A673 (cell line): ENCODE measurements around the gene SLC39A9. TPM values are rescaled to one million over a fixed set of nuclear protein-coding genes. Genes with fewer than 3 reads are reported as not detected.

Source experiments
- BruUV-seq: library from RNA; stranded (reverse); fragments of 400-500 nt; replicated peaks from 2 replicates; lab custom pipeline; 2021; lab: Mats Ljungman, UMichigan
- CTCF ChIA-PET: fragments of 300-600 bp; sonication (Branson Sonifier 250); formaldehyde crosslinking; loops from one replicate; lab custom pipeline; 2022; ENCODE audit warnings: antibody characterized with exemption; lab: Charles Lee
- POLR2A ChIA-PET: fragments of 300-600 bp; sonication (Branson Sonifier 250); formaldehyde crosslinking; loops from one replicate; lab custom pipeline; 2022; ENCODE audit warnings: antibody characterized with exemption; ENCODE audit not compliant: low non-redundant PET; lab: Charles Lee
- DNase-seq: peaks from one replicate; pipeline ENCODE4 v3.0.0-alpha.2; 2015; ENCODE audit warnings: low spot score
- H3K27ac ChIP-seq: fragments of 200-600 bp; sonication (generic); 2 replicates; pipeline ENCODE4 v1.5.1; 2016; ENCODE audit warnings: mixed run types, low read depth, mild to moderate bottlenecking, mixed read lengths, antibody characterized with exemption, low read length; ENCODE audit not compliant: poor library complexity, severe bottlenecking
- H3K27me3 ChIP-seq: fragments of 200-600 bp; sonication (generic); replicated peaks from 2 replicates; pipeline ENCODE4 v1.6.1; 2017; ENCODE audit warnings: mixed run types, low read depth, mild to moderate bottlenecking, mixed read lengths, antibody characterized with exemption, low read length; ENCODE audit not compliant: insufficient read depth, poor library complexity
- H3K36me3 ChIP-seq: fragments of 200-600 bp; sonication (generic); 2 replicates; pipeline ENCODE4 v1.6.1; 2016; ENCODE audit warnings: mixed run types, mild to moderate bottlenecking, mixed read lengths, antibody characterized with exemption, low read length; ENCODE audit not compliant: insufficient read depth, poor library complexity, severe bottlenecking
- H3K4me1 ChIP-seq: fragments of 200-600 bp; sonication (generic); 2 replicates; pipeline ENCODE4 v1.6.1; 2017; ENCODE audit warnings: mixed run types, mild to moderate bottlenecking, mixed read lengths, antibody characterized with exemption, low read length; ENCODE audit not compliant: insufficient read depth, poor library complexity, severe bottlenecking
- H3K4me3 ChIP-seq: fragments of 200-600 bp; sonication (generic); 2 replicates; pipeline ENCODE4 v1.5.1; 2016; ENCODE audit warnings: low read depth, mixed run types, mild to moderate bottlenecking, mixed read lengths, low read length; ENCODE audit not compliant: poor library complexity, severe bottlenecking
- H3K9me3 ChIP-seq: fragments of 200-600 bp; sonication (generic); 2 replicates; pipeline ENCODE4 v1.6.1; 2016; ENCODE audit warnings: mixed run types, low read depth, mild to moderate bottlenecking, mixed read lengths, antibody characterized with exemption, low read length; ENCODE audit not compliant: poor library complexity, severe bottlenecking
- CTCF ChIP-seq: fragments of 300-800, 200-600 bp; sonication (generic); conservative IDR thresholded peaks from 2 replicates; pipeline ENCODE4 v1.5.1; 2017; ENCODE audit warnings: low read depth, mild to moderate bottlenecking, antibody characterized with exemption, low read length, moderate library complexity, mixed read lengths
- EZH2 ChIP-seq: fragments of 200-600 bp; sonication (generic); IDR thresholded peaks from 2 replicates; pipeline ENCODE4 v1.6.1; 2017; ENCODE audit warnings: borderline replicate concordance, low read depth, mild to moderate bottlenecking, mixed read lengths, antibody characterized with exemption, low read length; ENCODE audit not compliant: poor library complexity, severe bottlenecking
- intact Hi-C: fragments of 100-400 bp; cut with micrococcal nuclease; formaldehyde crosslinking; loops from one replicate; pipeline ENCODE4 v1.10.0; 2022; ENCODE audit not compliant: unreplicated experiment
- total RNA-seq: library from RNA; stranded (reverse); gene quantifications from 2 replicates; pipeline ENCODE4 v1.2.3, GENCODE V29; 2021

Gene SLC39A9
- total RNA-seq, 1 experiment from 2014 or later, result 59.2 TPM

DNA sequence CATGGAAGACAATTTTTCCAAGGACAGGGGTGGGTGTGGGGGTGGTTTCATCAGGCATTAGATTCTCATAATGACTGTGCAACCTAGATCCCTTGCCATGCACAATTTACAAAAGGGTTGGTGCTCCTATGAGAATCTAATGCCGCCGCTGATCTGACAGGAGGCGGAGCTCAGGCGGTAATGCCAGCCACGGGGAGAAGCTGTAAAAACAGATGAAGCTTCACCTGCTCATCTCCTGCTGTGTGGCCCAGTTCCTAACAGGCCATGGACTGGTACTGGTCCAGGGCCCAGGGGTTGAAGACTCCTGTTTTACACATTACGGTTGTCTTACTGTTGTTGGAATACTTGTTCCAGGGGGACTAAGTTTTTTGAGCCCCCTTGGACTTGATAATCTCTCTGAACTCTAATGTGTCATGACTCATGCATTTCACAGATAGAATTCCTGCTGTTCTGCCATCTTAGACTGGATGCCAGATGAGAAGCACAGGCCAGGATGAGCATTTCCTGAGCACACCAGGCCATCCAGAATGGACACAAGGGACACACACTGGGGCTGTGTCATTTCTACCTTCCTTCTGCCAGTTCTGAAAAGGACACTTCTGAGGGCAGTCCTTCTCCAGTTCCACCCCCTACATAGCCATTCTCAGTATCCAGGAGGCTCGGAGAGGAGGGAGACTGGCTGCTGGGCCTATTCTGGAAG is 91.9 kb downstream of the SLC39A9 start:
- Histone ChIP-seq H3K4me1 (peaks cover 23% of the 10 kb centered on the region), H3K9me3 (no peaks in the 10 kb centered on the region), H3K27ac (no peak overlapping the region), H3K27me3 (no peaks in the 10 kb centered on the region), H3K36me3 (no peaks in the 10 kb centered on the region), H3K4me3 (no peak overlapping the region)
- ChIA-PET CTCF (interaction anchor here (1.0 kb wide), 1 partner anchor 15 kb away, joined by 3 read pairs; no protein-coding TSS in a partner anchor), POLR2A (no interaction called here)
- intact Hi-C loops, result no loop called here
- no peak for TF ChIP-seq EZH2
- no peak for TF ChIP-seq CTCF
- peak; percentile 52 for DNase-seq
- no TSS peak for BruUV-seq

DNA sequence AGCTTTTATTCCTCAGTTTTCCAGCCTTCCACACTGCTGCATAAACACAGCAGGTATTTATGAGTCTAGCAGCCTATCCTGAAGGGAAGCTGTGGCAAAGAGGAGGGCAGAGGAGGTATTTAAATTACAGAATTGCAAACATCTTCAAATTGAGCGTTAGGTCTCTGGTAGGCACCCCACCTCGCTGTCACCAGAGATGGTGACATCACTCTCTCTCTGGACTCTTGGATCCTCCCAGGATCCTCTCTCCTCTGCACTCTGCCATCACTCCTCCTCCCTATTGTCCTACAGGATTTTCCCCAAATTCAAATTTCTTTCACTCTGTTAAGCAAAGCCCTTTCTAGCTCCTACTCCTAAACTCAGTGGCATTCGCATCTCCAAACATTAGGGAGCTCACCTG is 92.7 kb downstream of the SLC39A9 start:
- TF ChIP-seq CTCF, result no peak
- TF ChIP-seq EZH2, result no peak
- no peaks in the 10 kb centered on the region for H3K9me3 ChIP-seq
- POLR2A ChIA-PET, result no interaction called here
- DNase-seq, result no peak
- H3K27ac ChIP-seq, result no peak overlapping the region
- no peaks in the 10 kb centered on the region for H3K36me3 ChIP-seq
- no peak overlapping the region for H3K4me3 ChIP-seq
- peaks cover 23% of the 10 kb centered on the region for H3K4me1 ChIP-seq
- no peaks in the 10 kb centered on the region for H3K27me3 ChIP-seq
- BruUV-seq, result no TSS peak
- CTCF ChIA-PET, result no interaction called here
- intact Hi-C loops, result no loop called here

GRCh38 chr14:69493038-69493437 is 94.5 kb downstream of the SLC39A9 start:
- H3K9me3 ChIP-seq, result no peaks in the 10 kb centered on the region
- CTCF ChIA-PET, result no interaction called here
- no peak overlapping the region for H3K4me3 ChIP-seq
- H3K36me3 ChIP-seq, result no peaks in the 10 kb centered on the region
- peaks cover 10% of the 10 kb centered on the region for H3K4me1 ChIP-seq
- POLR2A ChIA-PET, result interaction anchor here (0.6 kb wide), 2 partner anchors 149 to 1037 kb away, joined by 3 to 12 read pairs; no protein-coding TSS in a partner anchor
- no peak for DNase-seq
- no peak for TF ChIP-seq EZH2
- TF ChIP-seq CTCF, result no peak
- H3K27ac ChIP-seq, result no peak overlapping the region
- no TSS peak for BruUV-seq
- no peaks in the 10 kb centered on the region for H3K27me3 ChIP-seq
- intact Hi-C loops, result no loop called here
